GM19023 (cell line): Measurements from ENCODE around the gene FHOD3.

ENCODE experiments used
- ATAC-seq: cut with Tn5 transposase; IDR thresholded peaks from one replicate; pipeline ENCODE4 v1.9.1; 2021; ENCODE audit warnings: mild to moderate bottlenecking, moderate library complexity; ENCODE audit not compliant: unreplicated experiment

Gene FHOD3

GRCh38 chr18:36724169-36724568 is 426.7 kb downstream of the FHOD3 start:
- ATAC-seq, result no peak

- no peak for ATAC-seq
These were observed 427.1 kb downstream of the FHOD3 start for GRCh38 chr18:36724591-36725001.

- no peak for ATAC-seq
These were observed 430.8 kb downstream of the FHOD3 start for GRCh38 chr18:36728345-36728744.

DNA sequence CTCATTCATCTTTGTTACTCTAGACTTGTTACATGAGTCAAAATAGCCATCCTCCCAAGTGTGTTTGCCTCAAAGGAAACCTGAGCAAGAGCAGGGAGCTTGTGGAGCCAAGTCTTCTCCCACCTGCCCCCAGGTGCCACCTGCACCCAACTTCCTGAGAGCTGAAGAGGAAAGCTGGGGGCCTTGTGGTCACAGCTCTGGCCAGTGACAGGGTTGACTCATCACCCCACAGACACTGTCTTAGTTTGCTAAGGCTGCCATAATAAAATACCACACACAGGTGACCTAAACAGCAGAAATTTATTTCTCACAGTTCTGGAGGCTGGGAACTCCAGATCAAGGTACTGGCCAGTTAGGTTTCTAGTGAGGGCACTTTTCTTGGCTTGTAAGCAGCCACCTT is 431.7 kb downstream of the FHOD3 start:
- ATAC-seq, result no peak

- ATAC-seq, result no peak
These were observed 434.8 kb downstream of the FHOD3 start for GRCh38 chr18:36732264-36732663.

DNA sequence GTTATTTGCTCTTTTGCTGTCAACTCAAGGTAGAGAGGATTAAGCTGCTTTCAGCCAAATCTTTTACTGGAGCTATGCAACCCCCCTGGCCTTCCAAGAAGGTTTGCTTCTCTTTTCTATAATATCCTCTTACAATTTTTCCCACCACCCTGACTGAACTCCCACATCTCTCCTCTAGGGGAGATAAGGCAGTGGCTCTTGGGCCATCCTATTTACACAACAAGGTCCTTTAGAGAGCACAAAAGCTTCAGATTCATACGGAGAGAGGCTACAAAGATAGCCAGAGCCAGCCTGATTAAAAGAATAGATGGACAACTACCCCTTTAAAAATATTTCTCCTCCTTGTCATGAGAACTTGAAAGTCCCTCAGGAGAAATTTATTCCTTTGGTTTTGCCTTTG is 435.6 kb downstream of the FHOD3 start:
- no peak for ATAC-seq

- ATAC-seq, result no peak
These were observed 437.1 kb downstream of the FHOD3 start for GRCh38 chr18:36734596-36734995.

GRCh38 chr18:36735130-36735529 is 437.6 kb downstream of the FHOD3 start:
- ATAC-seq, result no peak

DNA sequence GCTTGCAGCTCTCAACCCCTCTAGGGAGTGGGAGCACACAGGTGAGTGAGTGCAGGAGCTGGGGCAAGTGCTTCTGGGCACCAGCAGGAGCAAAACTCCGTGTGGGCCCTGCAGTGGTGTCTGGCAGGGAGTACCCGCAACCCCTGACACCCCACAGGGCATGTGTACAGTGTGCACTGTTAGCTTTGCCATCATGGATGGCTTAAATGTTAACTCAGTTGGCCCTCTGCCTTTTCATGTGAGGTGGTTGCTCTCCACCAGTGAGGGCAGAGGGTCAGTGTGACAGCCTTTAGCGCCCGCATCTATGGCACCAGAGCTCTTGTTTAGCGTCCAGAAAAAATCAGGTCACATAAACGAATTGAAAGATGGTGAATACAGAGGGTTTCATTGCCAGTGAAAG is 438.6 kb downstream of the FHOD3 start:
- no peak for ATAC-seq

DNA sequence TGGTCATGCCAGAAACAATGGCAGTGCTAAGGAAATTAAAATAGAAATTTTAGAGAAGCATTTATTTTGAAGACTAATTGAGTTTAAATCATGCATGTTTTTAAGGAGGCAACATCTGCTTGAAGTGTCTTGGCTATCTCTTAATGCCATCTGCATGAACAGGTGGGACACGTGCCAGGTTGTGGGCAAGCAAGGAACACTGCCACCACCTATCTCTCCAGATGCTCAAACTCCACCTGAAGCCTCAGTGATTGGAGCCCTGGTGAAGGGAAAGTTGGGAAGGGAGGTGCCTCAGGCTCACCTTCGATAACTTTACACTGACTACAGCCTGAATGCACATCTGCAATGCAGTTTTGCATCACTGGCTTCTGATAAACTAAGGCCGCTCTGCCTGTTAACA is 439.8 kb downstream of the FHOD3 start:
- no peak for ATAC-seq

DNA sequence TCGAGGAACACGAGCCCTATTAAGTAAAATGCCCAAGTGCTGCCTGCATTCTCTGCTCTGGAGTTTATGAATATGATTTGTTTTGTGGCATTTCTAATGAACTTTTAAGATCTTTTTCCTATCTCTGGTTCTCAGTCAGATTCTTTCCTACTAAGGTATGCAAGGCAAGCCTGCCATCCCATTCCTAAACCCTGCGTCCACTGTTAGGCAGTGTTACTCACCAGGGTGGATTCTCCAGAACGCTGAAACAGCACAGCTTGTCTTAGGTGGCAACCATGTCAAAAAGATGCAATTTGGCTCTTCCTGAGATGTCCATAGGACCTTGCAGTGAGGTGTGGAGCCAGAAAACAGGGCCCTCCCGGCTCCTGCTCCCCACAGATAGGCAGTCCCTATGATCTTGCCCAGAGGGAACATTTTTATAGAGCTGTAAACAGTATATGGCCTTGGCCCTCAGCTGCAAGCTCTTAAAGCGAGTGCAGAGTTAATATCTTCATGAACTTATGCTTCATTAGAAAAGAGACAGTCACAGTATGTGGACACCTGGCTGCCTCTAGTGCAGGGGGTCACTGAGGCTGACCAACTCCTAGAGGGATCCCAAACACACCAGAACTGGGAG is 446.9 kb downstream of the FHOD3 start:
- ATAC-seq, result no peak

DNA sequence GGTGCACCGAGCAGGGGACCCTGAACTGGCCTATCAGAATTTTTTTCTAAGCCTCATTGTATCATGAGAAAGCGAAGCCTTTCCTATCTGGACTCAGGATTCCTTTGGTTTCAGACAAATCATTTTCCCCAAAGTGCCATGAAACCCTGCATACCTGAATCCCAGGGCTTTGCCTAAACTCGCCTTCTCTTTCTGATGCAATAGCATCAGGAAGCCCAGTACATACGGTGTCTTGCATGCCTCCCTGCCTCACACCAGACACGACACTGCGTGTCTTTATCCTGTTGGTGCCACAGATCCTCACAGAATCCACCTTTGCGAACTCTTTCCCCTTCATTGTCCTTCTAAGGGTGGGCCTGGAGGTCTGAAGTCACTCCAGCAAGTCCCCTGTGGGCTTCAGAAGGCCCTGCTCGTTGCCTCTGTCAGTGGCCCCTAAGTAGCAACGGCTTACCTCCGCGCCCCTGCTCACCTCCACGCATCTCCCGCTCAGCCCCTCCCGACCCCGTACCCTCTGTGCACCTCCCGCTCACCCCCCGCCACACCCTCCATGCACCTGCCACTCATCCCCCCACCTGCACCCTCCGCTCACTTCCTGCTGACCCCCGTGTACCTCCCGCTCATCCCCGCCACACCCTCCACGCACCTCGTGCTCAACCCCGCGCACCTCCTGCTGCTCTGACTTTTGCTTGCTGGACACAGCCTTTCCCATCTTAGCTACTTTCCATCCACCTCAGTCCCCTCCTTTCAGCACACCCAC is 447.9 kb downstream of the FHOD3 start:
- ATAC-seq, result no peak

DNA sequence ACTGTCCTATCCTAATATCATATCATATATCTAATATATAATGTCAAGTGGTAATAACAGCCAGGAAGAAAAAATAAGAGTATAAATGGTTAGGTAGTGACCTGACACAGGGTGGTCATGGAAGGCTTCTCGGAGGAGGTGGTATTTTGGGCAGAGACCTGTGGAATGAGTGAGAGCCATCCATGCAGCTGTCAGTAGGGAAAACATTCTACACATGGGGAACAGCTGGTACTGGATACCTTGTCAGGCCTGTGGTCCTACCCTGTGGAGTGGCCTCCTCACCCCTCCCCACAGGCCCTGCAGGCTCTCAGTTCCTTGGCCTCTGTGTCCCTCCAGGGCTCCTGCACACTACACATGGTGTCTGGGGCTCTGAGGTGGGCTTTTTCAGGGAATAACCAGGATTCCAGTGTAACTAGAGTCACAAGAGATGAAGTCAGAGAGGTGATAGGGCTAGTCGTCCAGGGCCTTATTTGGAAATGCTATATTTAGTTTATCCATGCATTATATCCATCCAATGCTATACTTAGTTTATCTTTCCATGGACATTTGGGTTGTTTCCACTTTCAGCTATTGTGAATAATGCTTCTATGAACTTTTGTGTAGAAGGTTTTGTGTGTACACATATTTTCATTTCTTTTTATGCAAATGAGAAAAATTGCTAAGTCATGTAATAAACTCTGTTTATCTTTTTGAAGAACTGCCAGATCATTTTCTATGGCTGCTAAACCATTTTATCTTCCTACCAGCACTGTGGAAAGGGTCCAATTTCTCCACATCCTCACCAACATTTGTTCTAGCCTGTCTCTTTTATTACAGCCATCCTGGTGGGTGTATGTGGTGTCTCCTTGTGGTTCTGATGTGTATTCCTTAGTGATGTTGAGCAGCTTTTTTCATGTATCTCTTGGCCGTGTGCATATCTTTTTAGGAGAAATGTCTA is 455.7 kb downstream of the FHOD3 start:
- ATAC-seq, result no peak

DNA sequence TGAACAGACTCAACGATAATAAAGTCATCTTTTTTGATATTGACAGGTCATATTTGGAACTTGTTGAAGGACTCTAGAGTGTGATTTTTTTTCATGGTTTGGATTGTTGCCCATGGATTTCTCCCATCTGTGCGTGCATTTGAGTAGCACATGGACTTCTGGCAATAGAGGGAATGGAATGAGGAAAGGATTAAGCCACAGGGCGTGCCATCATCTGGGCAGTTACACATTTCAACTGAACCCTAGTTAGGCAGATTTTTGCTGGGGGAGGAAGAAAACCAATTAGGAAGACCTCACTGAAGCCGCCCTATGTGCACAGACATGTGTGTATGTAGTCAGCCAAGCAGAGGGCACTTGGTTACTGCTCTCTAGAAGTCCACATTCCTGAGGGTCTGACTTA is 458.7 kb downstream of the FHOD3 start:
- no peak for ATAC-seq

GRCh38 chr18:36757081-36757480 is 459.6 kb downstream of the FHOD3 start:
- ATAC-seq, result no peak

DNA sequence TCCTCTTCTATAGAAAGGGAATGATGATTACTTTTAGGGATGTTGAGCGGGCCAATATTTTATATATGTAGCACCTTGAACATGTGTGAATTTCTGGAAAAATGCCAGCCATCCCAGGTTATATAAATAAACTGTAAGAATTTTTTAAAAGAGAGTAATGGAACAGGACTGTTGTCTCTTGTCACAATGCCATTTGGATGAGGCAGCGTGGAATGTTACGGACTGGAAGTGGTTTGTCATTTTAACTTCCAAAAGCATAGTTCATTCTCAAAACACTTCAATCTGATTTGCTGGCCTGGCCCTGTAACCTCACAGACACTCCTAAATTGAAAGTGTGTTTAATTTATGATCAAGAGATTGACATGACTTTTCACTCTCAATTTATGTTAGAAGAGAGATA is 460.5 kb downstream of the FHOD3 start:
- ATAC-seq, result no peak

DNA sequence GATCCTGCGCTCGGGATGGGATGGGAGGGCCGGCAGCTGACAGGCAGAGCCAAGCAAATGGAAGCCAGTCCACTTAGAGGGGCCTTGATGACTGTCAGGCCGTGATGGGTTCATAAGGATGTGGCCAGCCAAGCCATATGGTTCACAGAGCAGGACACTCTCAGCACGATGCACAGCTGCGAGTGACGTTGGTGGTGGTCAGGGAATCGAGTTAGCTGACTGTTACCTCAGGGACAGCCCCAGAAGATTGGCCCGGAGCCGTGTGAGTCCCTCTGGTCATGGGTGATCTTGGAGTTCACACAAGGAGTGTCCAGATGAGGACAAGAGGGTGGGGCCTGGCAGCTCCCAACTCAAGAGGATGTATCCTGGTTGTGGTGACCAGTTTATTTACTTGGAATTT is 461.1 kb downstream of the FHOD3 start:
- ATAC-seq, result no peak

- ATAC-seq, result no peak
These were observed 461.8 kb downstream of the FHOD3 start for GRCh38 chr18:36759167-36759776.

- no peak for ATAC-seq
These were observed 463.1 kb downstream of the FHOD3 start for GRCh38 chr18:36760598-36760997.

- no peak for ATAC-seq
These were observed 463.7 kb downstream of the FHOD3 start for GRCh38 chr18:36761186-36761698.

DNA sequence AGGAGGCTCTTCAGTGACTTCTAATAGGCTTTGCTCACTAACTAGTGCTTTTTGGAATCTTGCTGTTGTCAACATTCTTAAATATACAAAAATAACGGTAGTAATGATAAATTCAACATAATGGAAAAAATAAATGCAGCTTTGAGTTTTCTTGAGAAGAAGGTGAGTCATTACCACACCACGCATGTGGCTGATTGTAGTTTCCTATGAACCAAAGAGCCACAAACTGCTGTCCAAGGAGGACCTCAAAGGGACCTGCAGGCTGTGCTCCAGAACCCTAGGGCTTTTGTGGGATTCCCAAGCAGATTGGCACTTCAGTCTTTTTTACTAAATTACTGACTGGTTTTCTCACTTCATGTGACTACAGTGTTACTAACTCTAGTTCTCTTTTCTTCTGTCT is 464.6 kb downstream of the FHOD3 start:
- ATAC-seq, result no peak
